Measurements from ENCODE around the gene GON4L.
A peak's percentile ranks its signal among the peaks of the same experiment; 100 is the strongest.
"Not testable (repeated sequence)": the region's sequence is repeated elsewhere in the genome, so short reads cannot be mapped to it uniquely, and the experiment has no call there.

GON4L gene

DNA sequence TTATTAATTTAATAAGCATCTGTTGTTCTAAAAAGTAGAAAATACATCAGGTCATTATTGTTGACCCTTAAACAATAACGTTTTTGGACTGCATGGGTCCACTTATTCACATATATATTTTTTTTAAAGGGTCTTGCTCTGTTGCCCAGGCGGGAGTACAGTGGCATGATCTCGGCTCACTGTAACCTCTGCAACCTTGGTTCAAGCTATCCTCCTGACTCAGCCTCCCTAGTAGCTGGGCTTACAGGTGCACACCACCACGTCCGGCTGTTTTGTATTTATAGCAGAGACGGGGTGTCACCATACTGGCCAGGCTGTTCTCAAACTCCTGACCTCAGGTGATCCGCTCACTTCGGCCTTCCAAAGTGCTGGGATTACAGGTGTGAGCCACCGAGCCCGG, 115.1 kb downstream of the GON4L start:
- no peak for DNase-seq

DNA sequence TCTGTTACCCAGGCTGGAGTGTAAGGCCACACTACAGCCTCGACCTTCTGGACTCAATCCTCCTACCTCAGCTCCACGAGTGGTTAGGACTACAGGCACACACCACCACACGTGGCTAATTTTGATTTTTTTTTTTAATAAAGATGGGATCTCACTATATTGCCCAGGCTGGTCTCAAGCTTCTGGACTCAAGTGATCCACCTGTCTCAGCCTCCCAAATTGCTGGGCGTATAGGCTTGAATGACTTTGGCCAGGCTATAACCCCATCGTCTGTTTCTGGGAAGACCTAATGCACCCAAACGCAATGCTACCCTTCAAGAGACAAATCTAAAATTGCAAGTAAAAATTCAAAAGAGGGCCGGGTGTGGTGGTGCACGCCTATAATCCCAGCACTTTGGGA, 116.0 kb downstream of the GON4L start:
- DNase-seq: no peak

DNA sequence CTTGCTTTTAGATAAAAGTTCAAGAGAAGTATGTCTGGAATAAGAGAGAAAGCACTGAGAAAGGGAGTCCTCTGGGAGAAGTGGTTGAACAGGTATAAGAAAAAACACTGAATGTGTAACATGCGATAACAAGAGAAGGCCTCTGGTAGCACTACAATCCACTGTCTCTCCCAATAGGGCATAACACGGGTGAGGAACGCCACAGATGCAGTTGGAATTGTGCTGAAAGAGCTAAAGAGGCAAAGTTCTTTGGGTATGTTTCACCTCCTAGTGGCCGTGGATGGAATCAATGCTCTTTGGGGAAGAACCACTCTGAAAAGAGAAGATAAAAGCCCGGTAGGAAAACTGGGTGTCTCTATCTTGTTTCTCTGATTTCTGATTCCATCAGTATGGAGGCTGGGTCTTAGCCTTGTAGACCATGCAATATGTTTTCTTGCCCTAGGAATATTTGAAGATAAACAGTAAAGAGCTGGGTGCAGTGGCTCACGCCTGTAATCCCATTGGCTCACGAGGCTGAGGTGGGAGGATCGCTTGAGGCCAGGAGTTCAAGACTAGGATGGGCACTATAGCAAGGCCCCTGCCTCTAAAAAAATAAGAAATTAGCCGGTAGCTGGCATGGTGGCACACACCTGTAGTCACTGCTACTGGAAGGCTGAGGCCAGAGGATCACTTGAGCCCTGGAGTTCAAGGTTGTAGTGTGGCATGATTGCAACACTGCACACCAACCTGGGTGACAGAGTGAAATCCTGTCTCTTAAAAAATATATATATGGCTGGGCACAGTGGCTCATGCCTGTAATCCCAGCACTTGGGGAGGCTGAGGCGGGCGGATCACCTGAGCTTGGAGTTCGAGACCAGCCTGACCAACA, 127.7 kb downstream of the GON4L start:
- DNase-seq: peak; percentile 68 to 74

DNA sequence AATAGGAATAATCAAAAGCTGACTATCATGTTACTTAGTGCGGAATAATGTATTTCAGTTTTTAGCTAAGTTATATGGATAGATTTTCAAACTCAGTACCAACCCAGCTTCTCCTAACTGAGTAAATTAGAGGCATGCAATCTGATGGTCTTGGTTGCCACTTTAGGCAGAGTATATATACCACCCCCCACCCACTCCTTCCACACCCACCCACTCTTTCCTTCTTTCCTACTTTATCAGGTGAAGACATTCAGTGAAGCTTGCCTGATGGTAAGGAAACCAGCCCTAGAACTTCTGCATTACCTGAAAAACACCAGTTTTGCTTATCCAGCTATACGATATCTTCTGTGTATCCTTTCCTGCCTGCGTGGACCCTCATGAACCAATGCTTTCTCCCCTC, 131.9 kb downstream of the GON4L start:
- DNase-seq: no peak

DNA sequence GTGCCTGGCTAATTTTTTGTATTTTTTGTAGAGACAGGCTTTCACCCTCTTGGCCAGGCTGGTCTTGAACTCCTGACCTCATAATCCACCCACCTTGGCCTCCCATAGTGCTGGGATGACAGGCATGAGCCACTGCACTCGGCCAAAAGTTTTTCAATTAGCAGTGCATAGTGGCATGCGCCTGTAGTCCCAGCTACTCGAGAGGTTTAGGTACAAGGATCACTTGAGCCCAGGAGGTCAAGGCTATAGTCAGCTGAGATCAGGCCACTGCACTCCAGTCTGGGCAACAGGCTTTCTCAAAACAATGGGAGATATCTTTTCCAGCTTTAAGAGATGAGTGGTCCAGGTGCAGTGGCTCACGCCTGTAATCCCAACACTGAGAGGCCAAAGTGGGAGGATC, 137.3 kb downstream of the GON4L start:
- DNase-seq: no peak

DNA sequence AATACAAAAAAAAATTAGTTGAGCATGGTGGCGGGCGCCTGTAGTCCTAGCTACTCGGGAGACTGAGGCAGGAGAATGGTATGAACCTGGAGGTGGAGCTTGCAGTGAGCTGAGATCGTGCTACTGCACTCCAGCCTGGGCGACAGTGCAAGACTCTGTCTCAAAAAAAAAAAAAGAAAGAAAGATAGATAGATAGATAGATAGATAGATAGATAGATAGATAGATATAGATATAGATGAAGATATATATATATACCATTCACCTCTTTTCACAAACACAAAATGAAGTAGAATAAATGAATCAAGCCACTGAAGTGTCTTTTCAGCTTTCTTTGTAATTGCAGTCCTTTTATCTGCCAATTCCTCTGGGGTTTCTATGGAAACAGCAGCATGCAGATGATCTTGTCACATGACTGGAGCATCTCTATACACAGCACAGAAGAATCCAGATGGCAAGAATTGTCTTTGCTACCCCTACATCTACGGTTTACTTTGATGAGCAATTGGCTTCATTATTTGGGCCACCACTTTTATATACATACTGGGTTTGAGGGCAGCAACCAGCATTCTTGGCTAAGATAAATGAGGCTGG, 138.4 kb downstream of the GON4L start:
- not testable (repeated sequence) for DNase-seq

DNA sequence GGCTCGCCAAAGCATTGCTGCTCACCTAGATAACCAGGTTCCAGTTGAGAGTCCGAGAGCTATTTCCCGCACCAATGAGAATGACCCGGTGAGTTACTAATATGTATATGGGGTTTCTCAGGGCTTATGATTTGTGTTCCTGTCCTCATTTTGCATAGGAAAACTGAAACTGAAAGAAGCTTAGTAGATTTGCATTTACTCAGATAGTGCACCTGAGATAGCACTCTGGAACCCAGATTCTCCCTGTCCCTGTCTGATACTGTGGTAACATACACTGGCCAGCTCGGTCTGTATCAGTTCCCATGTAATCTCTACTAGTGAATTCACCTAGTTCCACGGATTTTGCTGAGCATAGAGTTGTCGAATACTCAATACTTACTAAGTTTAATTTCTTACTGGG, 140.0 kb downstream of the GON4L start:
- DNase-seq: no peak

DNA sequence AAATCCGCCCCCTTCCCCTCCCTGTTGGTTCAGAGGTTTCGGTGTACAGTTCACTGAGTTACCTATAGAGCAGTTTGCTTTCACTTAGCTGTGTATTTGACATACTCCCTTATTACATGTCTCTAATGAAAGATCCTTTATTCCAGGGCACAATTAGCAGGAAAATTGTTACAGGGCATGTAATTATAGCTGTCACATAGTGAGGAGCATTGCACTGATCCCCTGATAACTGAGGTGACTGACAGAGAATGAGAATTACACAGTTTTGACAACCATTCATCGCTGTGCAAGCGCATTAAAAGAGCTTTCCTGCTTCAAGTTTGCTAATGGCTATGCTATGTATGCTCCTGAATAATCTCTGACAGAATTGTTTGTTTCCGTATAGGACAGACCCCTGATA, 141.2 kb downstream of the GON4L start:
- no peak for DNase-seq

DNA sequence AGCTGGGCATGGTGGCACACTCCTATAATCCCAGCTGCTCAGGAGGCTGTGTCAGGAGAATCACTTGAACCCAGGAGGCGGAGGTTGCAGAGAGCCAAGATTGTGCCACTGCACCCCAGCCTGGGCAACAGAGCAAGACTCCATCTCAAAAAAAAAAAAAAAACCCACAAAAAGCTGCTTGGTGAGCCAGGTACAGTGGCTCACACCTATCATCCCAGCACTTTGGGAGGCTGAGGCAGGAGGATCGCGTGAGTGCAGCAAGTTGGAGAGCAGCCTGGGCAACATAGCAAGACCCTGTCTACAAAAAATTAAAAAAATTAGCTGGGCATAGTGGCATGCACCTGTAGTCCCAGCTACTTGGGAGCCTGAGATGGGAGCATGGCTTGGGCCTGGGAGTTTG, 142.0 kb downstream of the GON4L start:
- DNase-seq: not testable (repeated sequence)

DNA sequence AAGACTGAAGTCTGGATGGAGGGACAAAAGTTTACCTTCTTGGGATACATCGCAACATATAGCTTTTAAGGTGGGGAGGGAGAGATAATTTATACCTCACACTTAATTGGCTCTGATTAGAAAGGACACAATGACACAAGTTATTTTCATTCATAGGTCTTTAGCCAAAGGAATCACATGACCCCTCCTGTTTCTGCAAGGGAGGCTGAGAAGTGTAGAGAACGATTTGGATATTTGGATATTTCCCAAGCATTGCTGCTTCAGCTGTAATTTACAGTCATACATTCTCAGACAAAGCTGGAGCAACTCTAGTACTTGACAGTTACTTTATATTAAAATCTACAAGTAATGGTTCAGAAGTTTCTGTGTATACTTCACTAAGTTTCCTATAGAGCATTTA, 143.9 kb downstream of the GON4L start:
- DNase-seq: no peak

DNA sequence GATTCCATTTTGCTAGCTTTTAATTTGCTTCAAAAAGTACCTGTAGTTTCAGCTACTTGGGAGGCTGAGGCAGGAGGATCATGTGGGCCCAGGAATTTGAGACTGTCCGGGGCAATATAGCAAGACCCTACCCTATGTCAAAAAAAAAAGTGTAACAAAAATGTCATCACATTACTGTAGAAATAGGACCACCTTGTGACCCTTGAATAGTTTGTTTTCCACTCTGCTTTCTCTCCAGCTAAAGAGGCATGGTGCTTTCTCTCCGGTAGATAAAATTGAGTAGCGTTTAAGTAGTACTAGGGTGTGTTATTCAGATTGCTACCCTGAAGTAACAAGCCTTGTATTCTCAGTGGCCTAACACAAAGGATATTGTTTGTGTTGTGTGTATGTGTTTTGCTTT, 144.4 kb downstream of the GON4L start:
- not testable (repeated sequence) for DNase-seq

DNA sequence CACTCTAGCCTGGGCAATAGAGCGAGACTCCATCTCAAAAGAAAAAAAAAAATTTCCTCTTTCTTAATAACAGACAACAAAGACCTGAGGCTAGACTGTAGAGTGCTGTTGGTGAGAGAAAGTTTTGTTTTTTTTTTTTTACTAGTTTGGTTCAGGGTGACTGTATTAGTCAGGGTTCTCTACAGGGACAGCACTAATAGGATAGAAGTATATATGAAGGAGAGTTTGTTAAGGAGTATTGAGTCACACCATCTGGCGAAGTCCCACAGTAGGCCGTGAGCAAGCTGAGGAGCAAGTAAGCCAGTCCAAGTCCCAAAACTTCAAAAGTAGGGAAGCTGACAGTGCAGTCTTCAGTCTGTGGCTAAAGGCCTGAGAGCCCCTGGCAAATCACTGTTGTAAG, 145.6 kb downstream of the GON4L start:
- not testable (repeated sequence) for DNase-seq

DNA sequence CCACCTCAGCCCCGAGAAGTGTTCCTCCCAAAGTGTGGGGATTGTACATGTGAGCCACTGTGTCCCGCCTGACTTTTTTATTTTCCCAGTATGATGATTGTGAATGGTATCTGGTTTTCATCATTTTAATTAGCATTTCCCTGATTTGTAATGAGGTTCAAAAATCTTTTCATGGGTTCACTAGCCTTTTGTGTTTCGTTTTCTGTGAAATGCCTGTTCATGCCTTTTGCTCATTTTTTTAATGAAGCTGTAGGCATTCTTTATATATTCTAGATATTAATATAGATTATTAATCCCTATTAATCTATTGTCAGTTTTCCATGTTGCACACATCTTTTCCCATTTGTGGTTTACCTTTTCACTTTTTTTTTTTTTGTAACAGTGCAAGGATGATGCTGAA, 147.6 kb downstream of the GON4L start:
- DNase-seq: no peak

DNA sequence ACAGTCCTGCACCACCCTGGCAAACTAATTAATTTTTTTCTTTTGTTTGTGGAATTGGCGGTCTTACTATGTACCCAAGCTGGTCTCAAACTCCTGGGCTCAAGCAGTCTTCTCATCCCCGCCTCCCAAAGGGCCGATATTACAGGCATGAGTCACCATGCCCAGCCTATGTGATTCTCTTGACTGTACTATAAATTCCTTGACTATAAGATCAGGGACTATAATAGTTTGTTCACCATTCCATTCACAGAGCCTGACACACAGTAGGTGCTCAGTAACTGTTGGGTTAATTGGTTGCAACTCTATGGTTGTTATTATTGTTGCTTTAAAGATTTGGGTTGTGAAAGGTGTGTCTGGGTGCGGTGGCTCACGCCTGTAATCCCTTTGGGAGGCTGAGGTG, 150.9 kb downstream of the GON4L start:
- DNase-seq: no peak

DNA sequence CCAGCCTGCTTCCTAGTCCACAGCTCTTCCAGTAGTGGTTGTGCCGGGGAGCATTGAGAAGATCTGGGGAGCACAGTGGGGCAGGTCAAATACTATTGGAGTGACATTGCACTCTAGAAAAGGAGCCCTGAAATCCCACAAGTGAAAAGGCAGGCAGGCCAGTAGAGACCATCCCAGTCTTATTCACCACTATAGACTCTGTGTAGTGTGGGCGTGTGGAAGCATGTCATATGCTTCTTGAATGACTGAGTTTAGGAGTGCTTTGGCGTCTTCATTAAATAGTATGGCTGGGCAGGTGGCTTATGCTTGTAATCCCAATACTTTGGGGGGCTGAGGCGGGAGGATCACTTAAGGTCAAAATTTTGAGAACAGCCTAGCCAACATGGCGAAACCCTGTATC, 152.6 kb downstream of the GON4L start:
- not testable (repeated sequence) for DNase-seq

DNA sequence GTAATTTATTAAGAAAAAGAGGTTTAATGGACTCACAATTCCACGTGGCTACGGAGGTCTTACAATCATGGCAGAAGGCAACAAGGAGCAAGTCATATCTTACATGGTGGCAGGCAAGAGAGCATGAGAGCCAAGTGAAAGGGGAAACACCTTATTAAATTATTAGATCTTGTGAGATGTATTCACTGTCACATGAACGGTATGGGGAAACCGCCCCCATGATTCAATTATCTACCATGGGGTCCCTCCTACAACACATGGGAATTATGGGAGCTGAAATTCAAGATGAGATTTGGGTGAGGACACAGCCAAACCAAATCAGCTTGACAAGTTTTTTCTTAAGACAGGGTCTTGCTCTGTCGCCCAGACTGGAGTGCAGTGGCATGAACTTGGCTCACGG, 153.8 kb downstream of the GON4L start:
- no peak for DNase-seq

DNA sequence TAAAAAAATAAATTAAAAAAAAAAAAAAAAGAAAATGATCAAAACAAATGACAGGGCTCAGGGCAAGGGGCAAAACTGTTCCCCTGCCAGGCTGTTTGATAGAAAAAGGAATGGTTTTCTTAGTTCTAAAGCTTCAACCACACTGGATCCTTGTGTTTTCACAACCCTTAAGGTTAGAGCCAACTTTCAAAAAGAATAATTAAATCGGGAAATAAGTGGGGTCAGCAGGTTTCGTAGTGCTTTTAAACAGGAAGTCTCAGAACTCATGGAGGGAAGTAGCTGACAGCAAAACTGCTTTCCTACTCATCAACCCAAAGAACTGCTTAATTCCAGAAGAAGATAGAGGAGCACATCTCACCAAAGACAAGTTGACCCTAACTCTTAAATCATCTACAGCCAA, 155.3 kb downstream of the GON4L start:
- not testable (repeated sequence) for DNase-seq

Data from SHP77 (cell line).